ENCODE data around the gene FASTKD1.
A peak's percentile ranks its signal among the peaks of the same experiment; 100 is the strongest.
"Not testable (repeated sequence)": the region's sequence is repeated elsewhere in the genome, so short reads cannot be mapped to it uniquely, and the experiment has no call there.

FASTKD1 gene

DNA sequence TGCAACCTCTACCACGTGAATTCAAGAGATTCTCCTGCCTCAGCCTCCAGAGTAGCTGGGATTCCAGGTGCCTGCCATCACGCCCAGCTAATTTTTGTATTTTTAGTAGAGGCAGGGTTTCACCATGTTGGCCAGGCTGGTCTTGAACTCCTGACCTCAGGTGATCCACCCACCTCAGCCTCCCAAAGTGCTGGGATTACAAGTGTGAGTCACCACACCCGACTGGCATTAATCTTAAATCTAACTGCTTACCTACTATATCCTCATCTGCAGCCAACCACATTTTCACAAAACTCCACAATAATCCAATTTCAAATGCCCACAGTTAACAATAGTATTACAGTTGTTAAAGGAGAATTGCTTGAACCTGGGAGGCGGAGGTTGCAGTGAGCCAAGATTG lies 2.9 kb downstream of the FASTKD1 start:
- not testable (repeated sequence) for DNase-seq

GRCh38 chr2:169569948-169570347 lies 3.7 kb downstream of the FASTKD1 start:
- DNase-seq = no peak

DNA sequence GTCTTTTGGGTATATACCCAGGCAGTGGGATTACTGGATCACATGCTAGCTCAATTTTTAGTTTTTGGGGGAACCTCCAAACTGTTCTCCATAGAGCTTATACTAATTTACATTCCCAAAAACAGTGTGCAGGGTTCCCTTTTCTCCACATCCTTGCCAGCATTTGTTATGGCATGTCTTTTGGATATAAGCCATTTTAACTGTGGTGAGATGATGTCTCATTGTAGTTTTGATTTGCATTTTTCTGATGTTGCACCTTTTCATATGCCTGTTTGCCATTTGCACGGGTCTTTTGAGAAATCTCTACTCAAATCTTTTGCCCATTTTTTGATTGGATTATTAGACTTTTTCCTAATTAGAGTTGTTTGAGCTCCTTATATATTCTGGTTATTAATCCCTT lies 8.0 kb downstream of the FASTKD1 start:
- DNase-seq = no peak

DNA sequence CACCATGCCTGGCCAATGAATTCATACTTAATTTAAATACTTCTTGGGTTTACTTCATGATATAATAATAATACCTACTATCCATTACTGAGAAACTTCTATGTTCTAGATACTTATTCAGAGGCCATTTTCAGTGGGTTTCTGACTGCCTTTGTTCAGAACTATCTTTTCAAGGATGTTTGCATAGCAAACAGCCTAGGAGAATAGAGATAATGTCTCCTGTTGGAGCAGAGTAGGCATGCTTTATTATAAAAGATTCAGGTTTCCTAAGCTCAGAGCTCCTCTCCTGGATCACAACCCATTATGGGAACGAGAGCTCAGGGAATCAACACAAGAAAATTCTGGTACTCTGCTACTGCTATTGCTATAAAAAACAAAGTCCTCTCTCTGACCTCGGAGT lies 11.1 kb downstream of the FASTKD1 start:
- DNase-seq = no peak

- not testable (repeated sequence) for DNase-seq
These were observed 11.6 kb downstream of the FASTKD1 start for GRCh38 chr2:169562084-169562483.

- no peak for DNase-seq
These were observed 12.3 kb downstream of the FASTKD1 start for GRCh38 chr2:169561364-169561763.

GRCh38 chr2:169546756-169547155 lies 26.9 kb downstream of the FASTKD1 start:
- DNase-seq = no peak

- no peak for DNase-seq
These were observed 31.2 kb downstream of the FASTKD1 start for GRCh38 chr2:169542433-169542832.

DNA sequence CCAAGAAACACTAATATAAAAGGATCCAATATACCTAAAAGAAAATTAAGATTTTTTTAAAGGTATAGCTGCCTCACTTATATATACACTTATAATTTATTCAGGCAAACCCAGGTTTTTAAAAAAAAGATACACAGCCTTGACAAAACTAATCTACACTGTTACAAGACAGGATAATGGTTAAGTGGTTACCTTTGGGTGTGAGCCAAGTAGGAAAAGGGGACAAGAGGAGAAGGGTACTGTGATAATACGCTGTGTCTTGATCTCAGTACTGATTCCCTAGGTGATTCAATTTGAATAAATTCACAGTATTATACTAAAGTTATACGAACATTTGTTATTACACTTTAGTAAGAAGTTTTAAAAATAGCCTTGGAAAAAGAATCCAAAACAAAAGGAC lies 33.5 kb downstream of the FASTKD1 start:
- DNase-seq = no peak

DNA sequence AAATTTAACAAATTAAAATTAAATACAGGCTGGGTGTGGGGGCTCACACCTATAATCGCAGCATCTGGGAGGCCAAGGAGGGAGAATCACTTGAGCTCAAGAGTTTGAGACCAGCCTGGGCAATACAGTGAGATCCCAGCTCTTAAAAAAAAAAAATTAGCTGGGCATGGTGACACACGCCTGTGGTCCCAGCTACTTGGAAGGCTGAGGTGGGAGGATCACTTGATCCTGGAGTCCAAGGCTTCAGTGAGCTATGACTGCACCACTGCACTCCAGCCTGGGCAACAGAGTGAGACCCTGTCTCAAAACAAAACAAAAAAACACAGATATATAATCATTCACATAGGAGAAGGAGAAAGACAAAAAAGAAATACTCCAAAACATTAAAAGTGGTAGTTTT lies 34.2 kb downstream of the FASTKD1 start:
- DNase-seq = not testable (repeated sequence)

- DNase-seq = peak; percentile 37
These were observed 45.4 kb downstream of the FASTKD1 start for GRCh38 chr2:169528271-169528701.

- no peak for DNase-seq
These were observed 47.2 kb downstream of the FASTKD1 start for GRCh38 chr2:169526451-169526850.

DNA sequence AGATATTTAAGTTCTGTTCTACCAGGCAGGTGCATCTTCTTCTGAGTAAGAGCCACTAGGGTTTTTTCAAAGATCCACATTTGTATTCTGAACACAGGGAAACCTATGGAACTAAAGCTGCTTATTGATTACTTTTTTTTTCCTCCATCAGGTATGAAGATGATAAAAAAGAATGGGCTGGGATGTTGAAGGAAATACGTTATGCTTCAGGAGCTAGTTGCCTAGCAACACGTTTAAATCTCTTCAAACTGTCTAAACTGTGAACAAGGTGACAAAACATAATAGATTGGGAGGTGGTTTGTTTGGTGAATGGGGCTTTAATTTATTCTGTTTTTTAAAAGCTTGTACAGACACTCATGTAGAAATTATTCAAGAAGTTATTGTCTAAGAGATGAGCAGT lies 48.2 kb downstream of the FASTKD1 start:
- no peak for DNase-seq

GRCh38 chr2:169523681-169524080 lies 50.0 kb downstream of the FASTKD1 start:
- DNase-seq = no peak

- DNase-seq = no peak
These were observed 52.8 kb downstream of the FASTKD1 start for GRCh38 chr2:169520896-169521295.

DNA sequence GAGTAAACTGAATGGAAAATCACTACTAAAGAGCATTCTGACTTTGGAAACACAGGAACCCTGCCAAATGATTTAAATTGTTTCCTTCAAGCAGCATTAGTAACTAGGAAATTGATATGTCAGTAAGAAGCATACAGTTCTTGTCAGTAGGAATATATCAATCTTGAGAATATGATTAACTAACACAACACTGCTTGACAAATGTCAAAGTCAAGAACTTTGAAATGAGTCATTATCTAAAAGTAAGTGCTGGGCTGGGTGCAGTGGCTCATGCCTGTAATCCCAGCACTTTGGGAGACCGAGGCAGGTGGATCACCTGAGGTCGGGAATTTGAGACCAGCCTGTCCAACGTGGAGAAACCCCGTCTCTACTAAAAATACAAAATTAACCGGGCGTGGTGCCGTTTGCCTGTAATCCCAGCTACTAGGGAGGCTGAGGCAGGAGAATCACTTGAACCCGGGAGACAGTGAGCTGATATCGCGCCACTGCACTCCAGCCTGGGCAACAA lies 57.1 kb downstream of the FASTKD1 start:
- not testable (repeated sequence) for DNase-seq

DNA sequence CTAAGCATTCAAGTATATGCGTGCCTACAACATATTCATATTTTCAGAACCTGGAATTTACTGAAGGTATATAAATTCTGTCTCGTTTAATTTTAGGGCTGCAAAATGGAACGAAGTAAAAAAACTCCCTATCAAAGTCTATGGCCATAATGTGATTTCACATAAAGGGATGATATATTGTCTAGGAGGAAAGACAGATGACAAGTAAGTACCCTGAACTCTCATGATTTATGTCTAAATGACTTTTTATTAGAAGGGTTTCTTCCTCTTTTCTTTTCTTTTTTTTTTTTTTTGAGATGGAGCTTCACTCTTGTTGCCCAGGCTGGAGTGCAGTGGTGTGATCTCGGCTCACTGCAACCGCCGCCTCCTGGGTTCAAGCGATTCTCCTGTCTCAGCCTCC lies 58.9 kb downstream of the FASTKD1 start:
- not testable (repeated sequence) for DNase-seq

- DNase-seq = no peak
These were observed 59.7 kb downstream of the FASTKD1 start for GRCh38 chr2:169513926-169514325.

GRCh38 chr2:169513094-169513493 lies 60.6 kb downstream of the FASTKD1 start:
- DNase-seq = no peak

- no peak for DNase-seq
These were observed 61.1 kb downstream of the FASTKD1 start for GRCh38 chr2:169512525-169512924.

DNA sequence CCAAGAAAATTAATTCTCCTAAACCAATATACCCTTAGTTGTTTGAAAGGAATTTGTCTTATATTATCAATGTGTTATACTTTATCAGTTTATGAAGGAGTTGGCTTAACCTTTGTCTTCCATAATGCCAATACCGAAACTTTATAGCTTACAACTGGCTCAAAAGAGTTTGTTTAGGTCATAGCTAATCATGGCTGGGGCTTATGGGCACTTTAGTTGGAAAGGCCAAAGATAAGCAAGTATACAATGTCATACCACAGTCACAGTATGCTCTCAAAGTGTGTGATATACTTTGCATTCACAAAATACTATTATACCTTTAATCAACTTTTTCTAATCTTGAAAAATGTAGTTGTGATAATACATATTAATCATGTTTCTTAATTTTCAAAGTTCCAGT lies 61.8 kb downstream of the FASTKD1 start:
- DNase-seq = no peak

DNA sequence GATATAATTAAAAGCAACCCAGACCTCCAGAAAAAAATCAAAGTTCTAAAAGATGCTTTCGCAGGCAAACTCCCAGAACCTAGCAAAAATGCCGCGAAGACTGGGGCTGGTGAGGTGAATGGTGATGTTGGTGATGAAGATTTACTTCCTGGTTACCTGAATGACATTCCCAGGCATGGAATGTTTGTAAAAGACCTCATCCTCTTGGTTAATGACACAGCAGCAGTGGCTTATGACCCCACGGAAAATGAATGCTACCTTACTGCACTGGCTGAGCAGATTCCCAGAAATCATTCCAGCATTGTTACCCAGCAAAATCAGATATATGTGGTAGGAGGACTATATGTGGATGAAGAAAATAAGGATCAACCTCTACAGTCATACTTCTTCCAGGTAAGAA lies 63.2 kb downstream of the FASTKD1 start:
- DNase-seq = no peak

- no peak for DNase-seq
These were observed 63.7 kb downstream of the FASTKD1 start for GRCh38 chr2:169509955-169510354.

- no peak for DNase-seq
These were observed 64.3 kb downstream of the FASTKD1 start, which contains the start of gene KLHL41 for GRCh38 chr2:169509298-169509885. TSS of gene KLHL41 (plus strand) at chr2:169509702. CDS start at chr2:169509779, 77 bp downstream.

- DNase-seq = no peak
These were observed 66.0 kb downstream of the FASTKD1 start for GRCh38 chr2:169507698-169508097.

Measured in NK-92 treated with Interleukin-12 subunit alpha and Interleukin-12 subunit beta, amount 100 ng/mL, for 24 hours (cell line).